HG03060 (cell line): ENCODE results near the gene GLDN.
"Not testable (repeated sequence)": the region's sequence is repeated elsewhere in the genome, so short reads cannot be mapped to it uniquely, and the experiment has no call there.

ENCODE experiments used
- ATAC-seq: cut with Tn5 transposase; IDR thresholded peaks from one replicate; pipeline ENCODE4 v1.9.1; 2021; ENCODE audit warnings: low read depth, moderate number of reproducible peaks; ENCODE audit not compliant: unreplicated experiment

The GLDN gene

GRCh38 chr15:51386486-51386885, 45.0 kb downstream of the GLDN start:
- no peak for ATAC-seq

- ATAC-seq = no peak
Measured at GRCh38 chr15:51386960-51387698, 45.7 kb downstream of the GLDN start.

DNA sequence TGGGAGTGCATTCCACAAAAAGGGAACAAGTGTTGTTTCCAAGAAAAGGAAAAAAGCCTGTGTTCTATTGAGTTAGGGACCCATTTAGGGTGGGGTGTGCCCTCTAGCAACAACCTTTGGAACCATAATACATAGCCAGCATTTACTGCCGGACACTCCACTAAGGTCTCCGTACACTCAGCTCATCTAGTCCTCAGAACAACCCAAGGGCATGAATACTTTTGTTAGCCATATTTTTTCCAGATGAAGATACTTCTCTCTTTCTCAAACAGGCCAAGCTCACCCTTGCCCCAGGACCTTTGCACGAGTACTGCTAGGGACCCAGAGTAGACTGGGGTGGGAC, 46.2 kb downstream of the GLDN start:
- no peak for ATAC-seq

DNA sequence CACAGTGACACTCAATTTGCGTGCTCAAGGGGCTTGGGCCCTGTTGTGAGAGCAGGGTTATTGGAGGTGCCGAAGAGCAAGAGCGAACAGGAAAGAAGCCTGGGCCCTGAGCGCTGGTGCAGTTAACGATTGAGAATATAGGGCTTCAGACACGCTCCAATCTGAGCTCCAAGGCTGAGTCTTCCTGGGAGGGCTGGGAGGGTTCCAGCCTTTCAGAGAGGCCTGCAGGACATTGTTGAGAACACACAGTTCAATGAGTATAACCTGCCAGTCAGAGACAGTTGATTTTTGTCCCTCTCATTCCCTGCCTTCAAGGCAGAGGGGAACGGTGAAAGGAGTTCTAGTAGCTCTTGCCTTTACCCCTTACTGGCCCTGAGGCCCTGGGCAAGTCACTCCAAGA, 47.3 kb downstream of the GLDN start:
- ATAC-seq = no peak

GRCh38 chr15:51390241-51390965, 48.9 kb downstream of the GLDN start:
- ATAC-seq = no peak

GRCh38 chr15:51390966-51391422, 49.5 kb downstream of the GLDN start:
- no peak for ATAC-seq

DNA sequence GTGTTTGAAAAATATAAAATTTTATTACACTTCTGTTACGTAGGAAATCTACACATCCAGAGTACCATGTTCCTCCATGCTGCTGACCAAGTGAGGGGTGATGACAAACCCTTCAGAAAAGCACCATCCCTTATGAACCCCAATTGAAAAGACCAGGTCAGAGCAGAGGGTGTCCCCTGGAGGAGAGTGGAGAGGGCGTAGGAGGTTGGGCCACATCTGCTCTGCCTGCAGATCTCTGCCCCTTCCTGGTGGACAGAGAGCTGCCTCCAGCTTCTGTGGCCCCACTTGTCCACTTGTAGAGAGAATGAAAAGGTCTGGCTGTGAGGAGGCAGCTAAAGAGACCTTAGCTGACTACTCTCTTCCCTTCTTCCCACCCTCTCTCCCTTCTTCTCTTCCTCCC, 55.5 kb downstream of the GLDN start:
- no peak for ATAC-seq

DNA sequence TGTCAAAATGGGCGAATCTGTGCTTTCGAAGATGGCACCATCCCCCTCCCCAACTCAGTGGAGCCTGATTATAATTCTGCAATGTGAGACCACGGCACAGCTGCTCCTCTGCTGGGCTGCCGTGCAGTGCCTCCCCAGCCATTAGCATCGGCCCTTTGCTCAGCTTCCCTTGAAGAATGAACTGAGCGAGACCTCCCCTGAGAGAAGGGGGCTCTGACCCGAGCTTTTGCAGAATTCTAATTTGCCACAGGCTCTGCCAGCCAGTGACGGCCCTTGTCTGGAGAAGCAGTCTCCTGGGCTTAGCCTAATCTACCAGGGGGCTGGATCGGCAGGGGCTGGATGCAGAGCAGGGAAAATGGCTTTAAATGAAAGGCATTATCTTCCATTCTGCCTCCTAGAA, 57.2 kb downstream of the GLDN start:
- no peak for ATAC-seq

GRCh38 chr15:51401051-51401780, 59.8 kb downstream of the GLDN start:
- ATAC-seq = no peak

DNA sequence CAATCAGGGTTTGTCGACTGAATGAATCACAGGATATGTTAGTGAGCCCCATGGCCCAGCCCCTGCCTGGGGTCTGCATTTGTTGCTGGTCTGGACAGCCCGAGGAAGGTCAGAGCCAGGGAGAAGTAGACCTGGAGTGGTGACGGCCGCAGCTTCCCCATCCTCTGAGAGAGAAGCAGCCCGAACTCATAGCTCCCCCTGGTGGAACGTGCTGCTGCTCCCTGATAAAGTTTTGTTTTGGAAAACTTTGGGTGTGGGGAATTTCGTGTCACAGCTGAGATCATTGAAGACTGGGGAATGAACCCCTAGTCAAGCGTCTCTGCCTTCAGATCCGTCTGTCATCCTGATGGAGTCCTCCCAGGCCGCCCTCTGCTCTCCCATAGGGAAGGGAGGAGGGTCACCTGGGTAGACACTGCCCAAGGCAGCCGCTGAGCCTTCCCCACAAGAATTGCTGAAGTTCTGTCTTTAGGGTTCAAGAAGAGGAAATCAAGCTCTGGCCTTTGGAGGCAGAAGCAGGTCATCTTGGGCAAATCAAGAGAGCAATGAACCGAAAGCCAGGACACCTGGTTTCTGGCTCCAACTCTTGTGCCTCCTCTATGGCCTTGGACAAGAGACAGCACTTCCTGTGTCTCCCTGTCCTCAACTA, 60.5 kb downstream of the GLDN start:
- ATAC-seq = no peak

- ATAC-seq = no peak
Measured at GRCh38 chr15:51403072-51403878, 61.8 kb downstream of the GLDN start.

DNA sequence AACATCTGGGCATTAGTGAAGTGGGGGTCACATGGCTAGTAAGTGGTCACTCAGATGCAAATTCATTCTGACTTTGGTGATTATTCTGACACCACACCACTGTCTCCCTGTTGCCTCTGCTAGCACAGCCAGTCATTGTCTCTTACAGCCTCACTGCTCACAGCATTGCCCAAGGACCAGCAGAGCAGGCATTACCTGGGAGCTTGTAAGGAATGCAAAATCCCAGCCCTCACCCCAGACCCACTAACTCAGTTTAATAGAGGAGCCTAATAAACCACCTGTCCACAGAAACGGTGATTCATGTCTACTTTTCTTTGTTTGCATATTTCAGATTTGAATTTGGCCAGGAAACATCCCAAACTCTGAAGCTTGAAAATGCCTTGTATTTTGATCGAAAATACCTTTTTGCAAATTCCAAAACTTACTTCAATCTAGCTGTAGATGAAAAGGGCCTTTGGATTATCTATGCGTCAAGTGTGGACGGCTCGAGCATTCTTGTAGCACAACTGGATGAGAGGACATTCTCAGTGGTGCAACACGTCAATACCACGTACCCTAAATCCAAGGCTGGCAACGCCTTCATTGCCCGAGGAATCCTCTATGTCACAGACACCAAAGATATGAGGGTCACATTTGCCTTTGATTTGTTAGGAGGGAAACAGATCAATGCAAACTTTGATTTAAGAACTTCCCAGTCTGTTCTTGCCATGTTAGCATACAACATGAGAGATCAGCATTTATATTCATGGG, 62.7 kb downstream of the GLDN start:
- ATAC-seq = no peak

GRCh38 chr15:51405693-51406523, 64.5 kb downstream of the GLDN start:
- ATAC-seq = no peak

- ATAC-seq = no peak
Measured at GRCh38 chr15:51414256-51414860, 72.9 kb downstream of the GLDN start.

GRCh38 chr15:51416129-51416528, 74.7 kb downstream of the GLDN start:
- ATAC-seq = no peak

- not testable (repeated sequence) for ATAC-seq
Measured at GRCh38 chr15:51423040-51423439, 81.6 kb downstream of the GLDN start.

- ATAC-seq = no peak
Measured at GRCh38 chr15:51424780-51425179, 83.3 kb downstream of the GLDN start.

DNA sequence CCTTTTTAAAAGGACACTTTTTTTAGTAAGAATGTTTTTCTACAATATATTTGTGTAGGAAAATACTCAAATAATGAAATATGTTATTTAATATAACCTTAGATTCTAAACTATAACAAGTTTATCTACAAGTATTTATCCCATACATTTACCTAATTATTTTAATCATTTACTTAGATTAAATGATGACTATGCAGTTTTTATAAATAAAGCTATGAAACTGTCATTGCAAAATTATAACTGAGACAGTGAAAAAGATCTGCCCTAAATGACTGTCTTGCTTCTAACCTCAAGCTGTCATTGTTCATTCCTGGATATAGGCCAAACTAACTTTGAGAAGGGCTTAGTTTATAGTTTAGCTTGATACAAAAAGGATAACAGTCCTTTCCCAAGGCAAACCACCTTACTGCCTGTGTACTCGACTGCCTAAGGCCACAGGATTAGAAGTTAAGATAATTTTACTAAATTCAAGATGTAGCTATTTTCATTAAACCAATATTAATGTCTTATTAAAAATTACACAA, 84.1 kb downstream of the GLDN start:
- ATAC-seq = no peak
